ENCODE measurements around the gene IRF2.

Gene IRF2

DNA sequence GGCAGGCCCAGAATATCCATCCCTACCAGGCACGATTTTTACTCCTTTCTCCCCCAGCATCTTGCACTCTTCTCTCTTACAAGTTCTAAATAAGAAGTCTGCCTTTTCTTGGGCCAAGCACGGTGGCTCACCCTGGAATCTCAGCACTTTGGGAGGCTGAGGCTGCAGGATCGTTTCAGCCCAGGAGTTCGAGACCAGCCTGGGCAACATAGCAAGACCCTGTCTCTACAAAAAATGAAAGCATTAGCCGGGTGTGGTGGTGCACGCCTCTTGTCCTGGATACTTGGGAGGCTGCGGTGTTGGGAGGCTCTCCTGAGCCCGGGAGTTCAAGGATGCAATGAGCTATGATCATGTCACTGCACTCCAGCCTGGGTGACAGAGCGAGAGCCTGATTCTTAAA, 64.8 kb downstream of the IRF2 start:
- no peak for DNase-seq (ENCODE audit: low read depth, low spot score)

DNA sequence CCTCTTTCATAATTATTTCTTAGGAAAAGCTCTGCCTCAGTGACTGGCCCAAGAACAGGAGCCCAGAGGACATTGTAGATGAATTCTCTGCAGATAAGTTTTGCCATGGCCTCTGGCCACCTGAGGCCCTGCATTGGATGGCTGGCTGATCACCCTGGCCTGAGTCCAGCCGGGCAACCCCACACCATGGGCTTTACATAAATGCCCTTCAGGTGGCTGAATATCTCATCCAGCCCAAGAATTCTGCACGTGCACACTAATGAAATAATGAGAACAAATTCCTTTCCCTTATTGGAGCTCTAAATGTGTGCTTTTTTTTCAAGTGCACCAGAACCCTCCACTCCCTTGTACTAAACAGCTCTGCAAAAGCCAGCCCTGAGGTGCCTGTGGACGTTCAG, 65.7 kb downstream of the IRF2 start:
- DNase-seq (ENCODE audit: low read depth, low spot score), result no peak

GRCh38 chr4:184408021-184408683, 66.2 kb downstream of the IRF2 start:
- DNase-seq (ENCODE audit: low read depth, low spot score), result peak; percentile 40

GRCh38 chr4:184406958-184407391, 67.4 kb downstream of the IRF2 start:
- no peak for DNase-seq (ENCODE audit: low read depth, low spot score)

DNA sequence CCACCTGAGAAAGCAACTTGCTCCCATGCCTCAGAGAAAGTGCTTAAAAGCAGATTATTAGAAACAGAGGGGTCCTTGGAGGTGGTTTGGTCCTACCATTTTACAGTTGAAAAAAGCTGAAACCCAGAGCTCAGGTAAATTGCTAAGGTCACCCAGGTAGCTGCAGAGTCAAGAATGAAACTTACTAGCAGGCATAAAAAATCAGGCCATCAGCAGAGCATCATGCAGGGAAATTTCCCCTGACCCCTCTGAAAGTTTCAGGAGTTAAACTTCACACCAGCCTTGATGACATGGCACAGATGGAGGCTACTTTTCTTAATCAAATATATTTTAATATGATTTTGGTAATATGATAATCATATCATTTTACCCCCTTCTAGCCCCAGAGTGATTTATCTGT, 70.3 kb downstream of the IRF2 start:
- DNase-seq (ENCODE audit: low read depth, low spot score), result no peak

- DNase-seq (ENCODE audit: low read depth, low spot score), result no peak
Observed at GRCh38 chr4:184403384-184403781, 71.0 kb downstream of the IRF2 start.

- no peak for DNase-seq (ENCODE audit: low read depth, low spot score)
Observed at GRCh38 chr4:184402740-184403383, 71.5 kb downstream of the IRF2 start.

- DNase-seq (ENCODE audit: low read depth, low spot score), result no peak
Observed at GRCh38 chr4:184402239-184402638, 72.1 kb downstream of the IRF2 start.

DNA sequence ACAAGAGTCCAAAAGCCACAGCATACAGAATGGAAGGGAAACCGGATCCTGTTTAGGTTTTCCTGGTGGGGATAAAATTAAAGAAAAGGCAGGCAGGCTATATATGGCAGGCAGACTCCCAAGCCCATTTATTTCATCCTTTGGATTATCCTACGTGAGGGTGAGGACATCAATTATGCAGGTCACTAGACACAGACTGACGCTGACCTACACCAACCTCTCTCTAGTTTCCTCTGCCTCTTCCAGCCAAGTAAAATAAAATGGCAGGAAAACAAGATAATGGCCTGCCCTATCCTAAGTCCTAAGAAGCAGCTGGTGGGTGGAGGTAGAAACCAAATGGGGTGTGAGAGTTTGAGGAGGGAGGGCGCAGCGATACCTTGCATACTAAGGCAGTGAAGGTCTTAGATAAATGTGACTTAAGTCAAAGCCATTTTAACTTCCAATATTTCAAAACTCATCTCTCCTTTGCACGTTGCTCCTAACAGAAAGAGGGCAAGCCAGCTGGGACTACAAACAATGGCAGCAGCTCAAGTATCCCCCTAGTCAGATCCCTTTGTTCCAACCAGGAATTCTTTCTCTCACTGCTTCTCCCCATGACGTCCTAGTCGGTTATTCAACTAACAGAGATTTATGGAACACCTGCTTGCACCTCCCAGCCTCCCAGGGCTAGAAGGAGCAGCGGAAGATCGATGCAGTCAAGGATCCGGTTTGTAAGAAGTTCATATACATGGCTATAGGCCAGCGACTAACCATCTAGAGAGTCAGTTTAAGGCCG, 72.8 kb downstream of the IRF2 start:
- no peak for DNase-seq (ENCODE audit: low read depth, low spot score)

DNA sequence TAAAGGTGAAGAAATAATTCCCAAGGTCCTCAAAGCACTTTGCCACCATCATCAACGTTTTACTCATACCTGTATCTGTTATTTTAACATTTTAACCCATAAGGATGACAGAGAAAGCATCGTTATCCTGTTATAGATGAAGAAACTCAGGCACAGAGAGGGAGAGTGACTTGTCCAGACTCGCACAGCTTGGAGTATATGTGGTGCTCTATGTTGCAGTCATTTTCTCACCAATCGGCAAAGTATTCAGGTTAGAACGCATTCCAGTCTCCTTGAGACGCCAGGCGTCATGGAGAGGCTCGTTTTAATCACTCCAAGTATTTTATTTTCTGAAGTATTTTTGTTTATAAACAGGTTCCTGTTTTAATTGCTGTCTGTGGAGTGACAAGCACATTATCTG, 73.5 kb downstream of the IRF2 start:
- no peak for DNase-seq (ENCODE audit: low read depth, low spot score)

DNA sequence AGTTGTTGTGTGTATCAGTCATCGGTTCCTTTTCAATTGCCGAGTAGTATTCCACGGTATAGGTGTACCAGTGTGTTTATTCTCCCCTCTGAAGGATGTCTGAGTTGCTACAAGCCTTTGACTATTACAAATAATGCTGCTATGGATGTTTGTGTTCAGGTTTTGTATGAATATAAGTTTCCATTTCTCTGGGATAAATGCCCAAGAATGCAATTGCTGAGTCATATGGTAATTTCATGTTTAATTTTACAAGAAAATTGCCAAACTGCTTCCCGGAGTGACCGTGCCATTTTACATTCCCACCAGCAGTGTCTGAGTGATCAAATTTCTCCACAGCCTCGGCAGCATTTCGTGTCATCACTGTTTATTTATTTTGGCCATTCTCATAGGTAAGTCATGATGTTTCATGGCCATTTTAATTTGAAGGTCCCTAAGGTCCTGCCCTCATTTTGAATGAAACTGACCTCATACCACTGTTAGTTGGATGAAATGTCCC, 73.9 kb downstream of the IRF2 start:
- DNase-seq (ENCODE audit: low read depth, low spot score), result peak; percentile 78

- no peak for DNase-seq (ENCODE audit: low read depth, low spot score)
Observed at GRCh38 chr4:184399512-184399908, 74.8 kb downstream of the IRF2 start.

DNA sequence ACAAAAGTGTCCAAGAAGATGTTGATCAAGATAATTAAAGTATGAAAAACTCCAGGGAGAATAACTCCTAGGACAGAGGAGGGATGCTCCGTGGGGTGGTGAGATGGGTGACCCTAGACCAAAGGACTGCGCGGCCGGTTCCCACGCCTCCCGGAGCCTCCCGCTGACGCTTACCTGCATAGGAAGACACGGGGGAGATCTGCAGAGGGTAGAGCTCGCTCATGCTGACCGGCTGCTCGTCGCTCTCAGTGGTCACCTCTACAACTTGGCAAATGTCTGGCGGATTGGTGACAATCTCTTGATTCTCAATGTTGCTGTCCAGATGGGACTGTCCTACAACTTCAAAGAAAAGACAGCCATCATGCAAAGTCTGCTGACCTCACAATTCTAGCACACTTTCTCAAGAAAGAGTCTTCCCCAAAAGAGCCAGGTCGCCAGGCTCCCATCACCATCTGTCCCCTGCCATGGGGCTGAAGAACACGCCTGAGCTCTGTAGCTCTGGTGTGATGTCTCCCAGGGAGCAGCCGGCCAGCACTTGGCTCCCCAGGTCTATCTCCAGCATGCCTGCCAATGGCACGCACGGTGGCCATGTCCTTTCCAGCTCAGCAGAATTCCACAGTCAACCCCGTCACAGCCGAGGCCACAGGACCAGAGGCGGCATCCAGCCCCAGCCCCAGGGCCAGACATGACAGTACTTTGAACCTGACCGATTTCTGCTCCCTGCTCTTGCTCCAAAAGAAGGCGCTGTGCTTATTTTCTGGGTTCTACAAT, 75.4 kb downstream of the IRF2 start:
- no peak for DNase-seq (ENCODE audit: low read depth, low spot score)

DNA sequence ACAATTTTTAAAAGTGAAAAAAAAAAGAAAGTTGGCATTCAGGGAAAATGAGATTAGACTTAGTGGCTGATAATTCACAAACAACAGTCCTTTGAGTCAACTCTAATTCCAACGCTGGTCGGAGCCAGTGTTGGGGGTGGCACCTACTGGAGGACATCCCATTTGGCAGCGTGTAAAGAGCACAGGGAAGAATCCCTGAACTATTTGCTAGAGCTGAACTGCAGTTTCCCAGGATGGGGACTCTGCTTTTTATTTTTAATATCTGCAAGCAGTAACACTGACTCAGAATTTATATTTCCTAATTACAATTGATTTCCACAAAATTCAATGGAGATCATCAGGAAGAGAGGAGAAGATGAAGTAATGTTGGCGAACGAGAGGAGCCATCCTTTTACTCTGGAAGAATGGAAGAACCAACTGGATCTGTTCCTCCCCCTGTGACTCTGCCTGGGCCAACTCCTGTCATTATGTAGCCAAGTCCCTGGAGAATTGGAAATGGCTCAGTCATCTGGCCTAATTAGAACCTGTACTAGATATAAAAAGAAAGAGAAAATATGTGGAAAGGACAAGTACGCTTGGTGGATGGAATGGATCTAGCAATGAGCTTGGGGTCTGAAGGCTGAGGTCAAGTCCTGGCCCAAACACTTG, 76.7 kb downstream of the IRF2 start:
- DNase-seq (ENCODE audit: low read depth, low spot score), result no peak

DNA sequence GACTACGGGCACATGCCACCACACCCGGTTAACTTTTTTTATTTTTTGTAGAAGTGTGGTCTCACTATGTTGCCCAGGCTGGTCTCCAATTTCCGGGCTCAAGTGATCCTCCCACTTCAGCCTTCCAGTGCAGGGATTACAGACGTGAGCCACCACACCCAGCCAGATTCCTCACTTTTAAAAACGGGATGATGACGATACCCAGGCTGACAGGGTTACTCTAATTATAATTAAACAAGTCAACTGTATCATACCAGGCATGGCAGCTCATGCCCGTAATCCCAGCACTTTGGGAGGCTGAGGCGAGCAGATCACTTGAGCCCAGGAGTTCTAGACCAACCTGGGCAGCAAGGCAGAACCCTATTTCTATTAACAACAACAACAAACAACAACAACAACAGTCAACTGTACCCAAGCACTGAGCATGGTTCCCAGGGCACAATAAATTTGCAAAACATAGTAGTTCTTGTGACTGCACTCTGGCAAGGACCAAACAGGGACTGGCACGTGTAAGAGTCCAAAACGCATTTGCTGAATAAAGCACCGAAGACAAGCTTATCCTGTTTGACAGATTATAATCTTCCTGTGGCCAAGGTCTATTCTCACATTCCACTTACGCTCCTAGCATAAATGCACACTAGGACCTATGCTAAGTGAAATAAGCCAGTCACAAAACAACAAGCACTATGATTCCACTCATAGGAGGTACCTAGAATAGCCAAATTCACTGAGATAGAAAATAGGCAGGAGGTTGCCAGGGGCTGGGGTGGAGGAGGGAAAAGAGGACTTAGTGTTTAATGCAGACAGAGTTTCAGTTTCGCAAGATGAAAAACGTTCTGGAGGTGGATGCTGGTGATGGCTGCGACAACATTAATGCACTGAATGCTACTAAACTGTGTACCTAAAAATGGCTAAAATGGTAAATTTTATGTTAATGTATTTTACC, 77.5 kb downstream of the IRF2 start:
- no peak for DNase-seq (ENCODE audit: low read depth, low spot score)

DNA sequence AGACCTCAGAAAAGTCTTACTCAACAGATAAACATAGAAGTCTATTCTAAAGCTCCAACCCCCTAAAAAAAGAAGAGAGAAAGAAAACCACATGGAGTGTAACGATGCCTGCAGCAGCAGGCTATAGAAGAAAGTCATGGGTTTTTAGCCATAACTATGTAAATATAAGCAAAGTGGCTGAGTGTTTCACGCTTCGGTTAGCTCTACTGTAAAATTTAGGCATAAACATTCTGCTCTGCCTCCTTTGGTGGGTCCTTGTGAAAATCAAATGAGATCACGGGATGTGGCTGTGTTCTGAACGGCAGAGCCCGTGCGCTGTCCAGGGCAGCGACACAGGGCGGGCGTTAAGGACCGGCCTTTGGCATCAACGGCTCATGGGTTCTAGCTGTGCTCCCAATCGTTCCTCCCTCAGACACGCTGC, 78.4 kb downstream of the IRF2 start:
- no peak for DNase-seq (ENCODE audit: low read depth, low spot score)

- no peak for DNase-seq (ENCODE audit: low read depth, low spot score)
Observed at GRCh38 chr4:184395451-184395917, 78.9 kb downstream of the IRF2 start.

GRCh38 chr4:184392748-184393559, 81.4 kb downstream of the IRF2 start:
- DNase-seq (ENCODE audit: low read depth, low spot score), result no peak

DNA sequence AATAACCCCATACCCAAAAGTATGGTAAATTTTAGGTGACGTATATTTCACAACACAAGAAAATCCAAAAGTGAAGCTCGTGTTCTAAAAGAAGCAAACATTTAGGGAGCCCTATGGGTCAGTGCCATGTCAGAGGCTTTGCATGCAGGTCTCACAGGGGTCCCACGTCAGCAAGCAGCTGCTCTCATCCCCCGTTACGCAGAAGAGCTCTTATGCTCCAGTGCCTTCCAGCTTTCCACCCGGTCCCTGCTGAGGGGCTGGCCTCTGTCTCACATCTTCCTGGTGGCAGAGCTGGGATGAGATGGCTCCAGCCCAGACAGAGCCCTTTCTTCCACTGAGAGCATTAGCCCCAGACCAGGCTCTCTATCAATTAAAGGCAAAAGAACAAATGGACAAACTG, 82.0 kb downstream of the IRF2 start:
- no peak for DNase-seq (ENCODE audit: low read depth, low spot score)

Measured in smooth muscle cell of the brain vasculature (primary cell).